ENCODE results near the gene CCDC158.

CCDC158 gene

DNA sequence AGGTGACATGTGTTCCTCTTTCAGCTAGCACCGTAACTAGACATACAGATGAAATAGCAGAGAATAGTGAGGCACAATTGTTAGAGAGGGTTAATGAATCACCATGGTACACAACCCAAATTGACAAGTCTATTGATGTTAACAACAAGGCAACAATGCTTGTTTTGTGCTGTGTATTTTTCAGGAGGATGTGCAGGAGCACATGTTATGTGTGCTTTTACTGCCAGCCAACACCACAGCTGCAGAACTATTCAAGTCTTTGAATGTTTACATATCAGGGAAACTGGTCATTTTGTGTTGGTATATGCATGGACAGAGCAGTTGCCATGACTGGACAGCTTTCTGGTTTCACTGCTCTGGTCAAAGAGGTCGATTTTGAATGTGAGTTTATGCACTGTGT is 81.6 kb downstream of the CCDC158 start:
- H3K4me3 ChIP-seq (ENCODE audit: low read depth, low read length): no peak overlapping the region
- TF ChIP-seq CTCF (IDR thresholded peaks at IDR 0.05; ENCODE audit: low read depth, low read length, missing control alignments): no peak
- no peak for DNase-seq (ENCODE audit: low read depth)

DNA sequence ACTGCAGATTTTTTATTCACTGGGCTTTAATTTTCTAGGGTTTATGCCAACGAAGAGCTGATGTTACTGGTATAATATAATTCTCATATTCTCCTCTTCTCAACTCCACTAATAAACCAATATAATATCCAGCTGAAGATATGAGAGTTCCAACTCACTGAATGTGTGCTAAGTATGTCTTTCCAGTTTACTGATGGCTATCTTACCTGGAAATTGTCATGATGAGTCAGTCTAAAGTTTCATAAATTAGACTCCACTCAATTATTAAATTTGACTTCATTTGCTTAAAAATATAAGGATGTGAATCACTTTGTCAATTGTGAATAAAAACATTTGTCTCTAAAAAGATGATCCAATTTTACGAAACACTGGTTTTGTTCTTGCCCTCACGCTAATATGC is 86.1 kb downstream of the CCDC158 start:
- no peak overlapping the region for H3K4me3 ChIP-seq (ENCODE audit: low read depth, low read length)
- TF ChIP-seq CTCF (IDR thresholded peaks at IDR 0.05; ENCODE audit: low read depth, low read length, missing control alignments): no peak
- no peak for DNase-seq (ENCODE audit: low read depth)

- DNase-seq (ENCODE audit: low read depth): no peak
- TF ChIP-seq CTCF (IDR thresholded peaks at IDR 0.05; ENCODE audit: low read depth, low read length, missing control alignments): no peak
- H3K4me3 ChIP-seq (ENCODE audit: low read depth, low read length): no peak overlapping the region
Observed at GRCh38 chr4:76326515-76326914, 94.4 kb downstream of the CCDC158 start.

DNA sequence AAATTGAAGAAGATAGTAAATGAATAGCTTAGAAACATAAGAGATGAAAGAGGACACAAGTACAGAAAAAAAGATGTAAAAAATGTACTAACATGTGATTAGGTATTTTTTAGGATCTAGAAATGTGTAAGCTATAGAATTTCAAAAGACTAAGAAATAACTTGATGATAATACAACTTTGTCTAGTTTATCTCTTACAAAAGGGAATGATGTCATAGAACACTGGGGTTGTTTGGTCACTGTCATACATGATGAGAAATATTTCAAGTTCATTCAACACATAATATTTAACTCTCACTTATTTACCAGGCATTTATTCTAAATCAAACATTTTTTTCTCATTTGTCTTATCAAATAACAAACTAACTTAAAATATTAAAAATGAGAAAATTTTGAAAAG is 95.9 kb downstream of the CCDC158 start:
- H3K4me3 ChIP-seq (ENCODE audit: low read depth, low read length): no peak overlapping the region
- no peak for TF ChIP-seq CTCF (IDR thresholded peaks at IDR 0.05; ENCODE audit: low read depth, low read length, missing control alignments)
- DNase-seq (ENCODE audit: low read depth): no peak

DNA sequence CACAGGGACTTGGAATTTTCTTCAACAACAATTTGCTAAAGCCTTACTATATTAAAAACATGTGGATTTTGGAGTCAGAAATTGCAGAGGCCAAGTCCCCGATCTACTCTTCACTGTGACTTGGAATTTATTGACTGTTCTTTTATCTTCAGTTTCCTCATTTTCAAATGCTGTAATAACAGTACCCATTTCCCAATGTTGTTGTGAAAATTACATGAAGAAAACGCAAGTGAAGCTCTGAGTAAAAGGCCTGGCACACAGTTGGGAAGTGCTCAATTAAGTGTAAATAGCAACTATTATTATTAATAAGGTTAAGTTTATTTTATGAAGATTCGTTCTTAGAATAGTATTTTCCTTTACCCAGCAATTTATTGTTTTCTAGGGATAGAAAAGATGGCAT is 98.7 kb downstream of the CCDC158 start:
- H3K4me3 ChIP-seq (ENCODE audit: low read depth, low read length): no peak overlapping the region
- TF ChIP-seq CTCF (IDR thresholded peaks at IDR 0.05; ENCODE audit: low read depth, low read length, missing control alignments): no peak
- no peak for DNase-seq (ENCODE audit: low read depth)

DNA sequence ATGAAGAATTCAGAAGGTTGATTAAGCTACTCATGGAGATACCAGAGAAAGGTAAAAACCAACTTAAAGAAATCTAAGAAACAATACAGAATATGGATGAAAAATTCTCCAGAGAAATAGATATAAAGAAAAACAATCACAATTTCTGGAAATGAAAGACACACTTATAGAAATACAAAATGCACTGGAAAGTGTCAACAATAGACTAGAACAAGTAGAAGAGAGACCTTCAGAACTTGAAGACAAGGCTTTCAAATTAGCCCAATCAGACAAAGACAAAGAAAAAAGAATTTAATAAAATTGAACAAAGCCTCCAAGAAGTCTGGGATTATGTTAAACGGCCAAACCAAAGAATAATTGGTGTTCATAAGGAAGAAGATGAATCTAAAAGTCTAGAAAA is 104.8 kb downstream of the CCDC158 start:
- no peak for DNase-seq (ENCODE audit: low read depth)
- no peak for TF ChIP-seq CTCF (IDR thresholded peaks at IDR 0.05; ENCODE audit: low read depth, low read length, missing control alignments)
- H3K4me3 ChIP-seq (ENCODE audit: low read depth, low read length): no peak overlapping the region

DNA sequence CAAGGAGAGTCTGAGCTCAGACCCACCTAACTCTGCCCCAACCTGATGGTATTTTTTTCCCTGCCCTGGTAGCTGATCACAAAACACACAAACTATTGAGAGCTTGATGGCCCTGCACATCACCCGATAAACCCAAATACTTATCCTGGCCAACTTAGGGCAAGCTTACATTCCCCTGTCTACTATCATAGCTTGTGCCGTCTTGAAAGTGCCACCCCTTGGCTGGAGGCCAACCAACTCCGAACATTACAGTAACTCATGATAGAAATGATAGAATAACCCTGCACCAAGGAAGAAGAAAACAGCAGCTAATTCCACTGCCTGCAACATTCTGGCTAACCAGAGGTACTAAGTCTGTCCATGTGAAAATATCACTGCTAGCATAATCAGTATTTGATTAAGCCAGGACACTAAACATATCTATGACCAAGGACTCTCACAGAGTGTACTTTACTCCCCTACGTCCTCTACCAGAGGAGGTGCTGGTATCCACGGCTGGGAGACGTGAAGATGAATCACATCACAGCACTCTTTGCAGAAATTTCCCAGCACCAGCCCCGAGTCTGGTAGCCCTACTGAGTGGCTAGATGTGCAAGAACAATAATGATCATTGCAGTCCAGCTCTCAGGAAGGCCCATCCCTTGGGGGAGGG is 105.5 kb downstream of the CCDC158 start:
- no peak overlapping the region for H3K4me3 ChIP-seq (ENCODE audit: low read depth, low read length)
- no peak for TF ChIP-seq CTCF (IDR thresholded peaks at IDR 0.05; ENCODE audit: low read depth, low read length, missing control alignments)
- no peak for DNase-seq (ENCODE audit: low read depth)
